Ovary (tissue), 3 donors: ENCODE results near the gene TMEM125.

ENCODE experiments used
- CTCF ChIP-seq, 3 donors: fragments of 450-650 bp in 2 of 3; fragments of 200-600 bp in 1 of 3; IDR thresholded peaks; one replicate each; pipeline versions ENCODE4 v1.5.1 to v1.8.0; 2016 to 2022; ENCODE audit warnings: antibody characterized with exemption in 3 of 3, mild to moderate bottlenecking in 1 of 3
- EP300 ChIP-seq: sonication (generic); formaldehyde crosslinking; IDR thresholded peaks from one replicate; pipeline ENCODE4 v1.6.1; 2017; ENCODE audit warnings: antibody characterized with exemption
- POLR2A ChIP-seq: fragments of 450-650 bp; IDR thresholded peaks from one replicate; pipeline ENCODE4 v1.6.1; 2017; ENCODE audit warnings: antibody characterized with exemption, mild to moderate bottlenecking, moderate library complexity
- donor health status: DM: no; HTN: no; CAD: no.

DNA sequence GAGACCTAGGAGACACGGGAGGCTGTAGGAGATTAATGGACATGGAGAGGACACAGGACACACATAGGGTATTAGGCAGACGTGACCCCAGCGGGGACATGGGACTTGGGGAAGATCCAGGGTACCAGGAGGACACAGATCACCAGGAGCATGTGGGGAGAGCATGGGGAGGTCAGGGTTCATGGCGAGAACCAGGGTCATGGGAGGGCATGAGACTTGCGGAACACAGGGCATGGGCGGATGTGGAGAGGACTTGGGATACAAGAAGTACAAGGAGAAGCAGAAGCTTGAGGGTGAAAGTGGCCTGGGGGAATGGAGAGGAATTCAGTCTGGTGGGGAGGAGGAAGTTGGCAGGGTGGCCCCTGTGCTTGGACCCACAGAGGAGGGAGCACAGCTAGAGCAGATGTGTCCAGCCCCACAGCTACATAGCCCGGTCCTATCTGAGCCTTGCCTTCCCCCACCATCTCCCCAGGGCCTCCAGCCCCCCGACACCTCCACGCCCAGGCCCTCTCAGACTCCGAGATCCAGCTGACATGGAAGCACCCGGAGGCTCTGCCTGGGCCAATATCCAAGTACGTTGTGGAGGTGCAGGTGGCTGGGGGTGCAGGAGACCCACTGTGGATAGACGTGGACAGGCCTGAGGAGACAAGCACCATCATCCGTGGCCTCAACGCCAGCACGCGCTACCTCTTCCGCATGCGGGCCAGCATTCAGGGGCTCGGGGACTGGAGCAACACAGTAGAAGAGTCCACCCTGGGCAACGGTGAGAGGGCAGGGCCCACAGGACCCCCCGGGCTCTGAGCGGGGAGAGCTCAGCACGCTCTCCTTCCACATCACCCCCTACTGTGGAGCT, 43.1 kb downstream of the TMEM125 start:
- TF ChIP-seq CTCF (IDR thresholded peaks at IDR 0.05) (no peak), POLR2A (no peak), EP300 (no peak)
